IMR-90 (cell line): Measurements from ENCODE around the gene ACSS1. TPM values are rescaled to one million over a fixed set of nuclear protein-coding genes. Genes with fewer than 3 reads are reported as not detected.

Experiments
- CEBPB ChIP-seq: IDR thresholded peaks from 2 replicates; pipeline ENCODE4 v1.6.1; 2012; ENCODE audit warnings: low read depth, low read length, improper control_type of control experiment
- FOS ChIP-seq: fragments of 150-350 bp; IDR thresholded peaks from 2 replicates; pipeline ENCODE4 v1.6.1; 2016; ENCODE audit warnings: low read depth, low read length
- MXI1 ChIP-seq: IDR thresholded peaks from 2 replicates; pipeline ENCODE4 v1.6.1; 2012; ENCODE audit warnings: low read depth, mild to moderate bottlenecking, low read length, moderate library complexity, borderline replicate concordance
- NFE2L2 ChIP-seq: fragments of 150-350 bp; IDR thresholded peaks from 2 replicates; pipeline ENCODE4 v1.6.1; 2016; ENCODE audit warnings: low read depth, mild to moderate bottlenecking, low read length
- USF2 ChIP-seq: fragments of 150-350 bp; IDR thresholded peaks from 2 replicates; pipeline ENCODE4 v1.6.1; 2017; ENCODE audit warnings: mild to moderate bottlenecking, antibody characterized with exemption, low read length, low read depth
- polyA plus RNA-seq, 3 experiments: library from polyadenylated mRNA; depleted of rRNA; stranded (reverse); fragments of >200 nt; gene quantifications; 2 replicates each; pipeline ENCODE4 v1.2.3, GENCODE V29; 2012; ENCODE audit warnings: low replicate concordance in 1 of 3
- total RNA-seq: library from RNA; depleted of rRNA; stranded (reverse); fragments of >200 nt; gene quantifications from 2 replicates; pipeline ENCODE4 v1.2.3, GENCODE V29; 2012

Gene ACSS1
- total and polyA plus RNA-seq, 2 of the 4 experiments (the other 2 are of a cell fraction): 0.72 to 1.2 TPM

DNA sequence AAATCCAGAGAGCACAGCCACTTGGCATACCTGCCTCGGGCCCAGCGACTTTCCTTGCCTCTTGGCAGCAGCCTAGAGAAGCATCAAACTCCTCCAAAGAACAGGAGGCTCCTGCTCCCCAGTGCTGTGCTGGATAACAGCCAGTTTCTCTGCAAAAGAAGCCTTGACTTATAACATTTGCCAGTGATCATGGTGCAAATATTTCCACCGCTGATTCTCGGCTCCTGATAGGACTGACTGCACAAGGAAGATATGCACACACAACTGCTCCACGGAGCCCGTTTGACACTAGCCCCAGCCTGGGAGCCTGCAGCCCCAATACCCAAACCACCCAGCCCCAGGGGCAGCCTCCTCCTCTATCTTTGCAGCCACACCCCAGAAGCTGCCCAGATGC, 17.5 kb downstream of the ACSS1 start (continued):
- TF ChIP-seq MXI1: no peak
- TF ChIP-seq NFE2L2: no peak
- TF ChIP-seq CEBPB: no peak
- no peak for TF ChIP-seq USF2
- TF ChIP-seq FOS: no peak
